NT2/D1 (cell line): Measurements from ENCODE around the gene TOP3A.

Source experiments
- SUZ12 ChIP-seq: IDR thresholded peaks from 2 replicates; pipeline ENCODE4 v1.6.1; 2011; ENCODE audit not compliant: insufficient read length, insufficient read depth; ENCODE audit errors: extremely low read depth
- YY1 ChIP-seq: IDR thresholded peaks from 2 replicates; pipeline ENCODE4 v1.6.1; 2011; ENCODE audit not compliant: insufficient read length, insufficient read depth
- ZNF274 ChIP-seq: IDR thresholded peaks from 2 replicates; pipeline ENCODE4 v1.6.1; 2011; ENCODE audit warnings: mild to moderate bottlenecking, low read depth, low read length

DNA sequence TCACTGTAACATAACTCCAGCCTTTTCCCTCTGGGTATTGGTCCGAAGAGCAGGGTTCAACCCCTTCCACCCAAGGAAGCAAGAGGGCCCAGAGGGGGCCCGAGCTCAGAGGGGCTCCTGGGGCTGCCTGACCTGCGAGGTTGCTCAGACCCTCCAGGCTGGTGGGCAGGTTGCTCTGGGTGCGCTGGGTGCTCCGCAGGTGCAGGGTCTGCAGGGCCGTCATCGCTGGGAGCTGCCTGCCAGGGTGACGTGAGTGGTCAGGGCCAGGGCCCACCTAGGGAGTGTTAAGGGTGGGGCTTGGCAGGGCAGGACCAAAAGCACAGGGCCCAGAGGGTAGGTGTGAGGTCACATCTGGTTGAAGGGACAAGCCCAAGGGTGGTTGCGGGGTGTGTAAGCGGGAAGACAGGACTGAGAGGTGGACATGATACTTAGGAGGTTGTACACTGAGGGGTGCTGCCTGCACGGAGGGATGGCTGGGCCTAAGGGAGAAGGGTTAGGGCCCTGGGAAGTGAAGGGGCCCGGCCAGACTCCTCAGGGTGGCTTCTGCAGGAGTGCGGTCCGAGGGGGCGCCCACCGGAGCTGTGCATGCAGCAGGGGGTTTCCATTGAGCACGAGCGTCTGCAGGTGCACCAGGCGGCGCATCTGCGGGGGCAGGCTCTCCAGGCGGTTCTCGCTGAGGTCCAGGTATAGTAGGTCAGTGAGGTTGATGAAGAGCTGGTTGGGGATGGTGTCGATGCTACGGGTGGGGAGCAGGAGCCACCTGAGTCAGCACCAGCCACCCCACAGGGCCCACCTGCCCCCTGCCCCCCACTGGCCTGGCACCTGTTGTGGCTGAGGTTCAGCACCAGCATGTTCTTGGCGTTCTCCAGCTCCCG, 60.6 kb downstream of the TOP3A start:
- TF ChIP-seq YY1, result no peak
- no peak for TF ChIP-seq SUZ12
- no peak for TF ChIP-seq ZNF274
